Activated naive CD8-positive, alpha-beta T cell treated with anti-CD3 and anti-CD28 coated beads, Interleukin-2, amount 50 U/mL, for 16 hours (primary cell): Measurements from ENCODE around the gene TMEM95.
A peak's percentile ranks its signal among the peaks of the same experiment; 100 is the strongest.
"Not testable (repeated sequence)": the region's sequence is repeated elsewhere in the genome, so short reads cannot be mapped to it uniquely, and the experiment has no call there.

Experiments
- DNase-seq: peaks from one replicate; pipeline ENCODE4 v3.0.0-alpha.2; 2020; ENCODE audit warnings: low read depth, low spot score

TMEM95 gene

DNA sequence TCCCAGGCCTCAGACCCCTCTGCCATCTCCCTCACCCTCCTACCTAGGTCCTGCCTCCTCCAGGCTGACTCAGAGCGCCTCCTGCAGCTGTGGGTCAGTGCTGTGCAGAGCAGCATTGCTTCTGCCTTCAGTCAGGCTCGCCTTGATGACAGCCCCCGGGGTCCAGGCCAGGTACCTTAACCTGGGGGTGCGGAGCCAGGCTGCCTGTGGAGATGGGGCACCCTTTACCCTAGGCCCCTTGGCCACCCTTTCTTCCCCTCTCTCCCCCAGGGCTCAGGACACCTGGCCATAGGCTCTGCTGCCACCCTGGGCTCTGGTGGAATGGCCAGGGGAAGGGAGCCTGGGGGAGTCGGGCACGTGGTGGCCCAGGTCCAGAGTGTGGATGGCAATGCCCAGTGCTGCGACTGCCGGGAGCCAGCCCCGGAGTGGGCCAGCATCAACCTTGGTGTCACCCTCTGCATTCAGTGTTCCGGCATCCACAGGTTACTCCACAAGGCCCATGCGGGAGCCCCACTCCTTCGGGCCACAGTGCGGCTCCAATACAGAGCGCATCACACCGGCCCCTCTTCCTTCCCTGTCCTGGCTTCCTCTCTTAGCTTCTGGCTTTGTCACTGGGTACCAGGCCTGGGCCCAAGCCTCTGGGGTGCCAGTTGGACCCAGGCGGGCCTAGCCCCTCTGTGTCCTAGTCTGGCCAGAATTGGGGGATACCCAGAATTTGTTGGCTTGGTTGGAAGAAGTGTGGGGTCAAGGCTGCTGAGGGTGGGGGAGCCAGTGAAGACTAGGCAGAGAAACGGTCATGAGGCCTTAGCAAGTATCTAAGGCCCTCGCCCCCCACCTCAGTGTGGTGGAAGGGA is 8.0 kb upstream of the TMEM95 start:
- DNase-seq: no peak

DNA sequence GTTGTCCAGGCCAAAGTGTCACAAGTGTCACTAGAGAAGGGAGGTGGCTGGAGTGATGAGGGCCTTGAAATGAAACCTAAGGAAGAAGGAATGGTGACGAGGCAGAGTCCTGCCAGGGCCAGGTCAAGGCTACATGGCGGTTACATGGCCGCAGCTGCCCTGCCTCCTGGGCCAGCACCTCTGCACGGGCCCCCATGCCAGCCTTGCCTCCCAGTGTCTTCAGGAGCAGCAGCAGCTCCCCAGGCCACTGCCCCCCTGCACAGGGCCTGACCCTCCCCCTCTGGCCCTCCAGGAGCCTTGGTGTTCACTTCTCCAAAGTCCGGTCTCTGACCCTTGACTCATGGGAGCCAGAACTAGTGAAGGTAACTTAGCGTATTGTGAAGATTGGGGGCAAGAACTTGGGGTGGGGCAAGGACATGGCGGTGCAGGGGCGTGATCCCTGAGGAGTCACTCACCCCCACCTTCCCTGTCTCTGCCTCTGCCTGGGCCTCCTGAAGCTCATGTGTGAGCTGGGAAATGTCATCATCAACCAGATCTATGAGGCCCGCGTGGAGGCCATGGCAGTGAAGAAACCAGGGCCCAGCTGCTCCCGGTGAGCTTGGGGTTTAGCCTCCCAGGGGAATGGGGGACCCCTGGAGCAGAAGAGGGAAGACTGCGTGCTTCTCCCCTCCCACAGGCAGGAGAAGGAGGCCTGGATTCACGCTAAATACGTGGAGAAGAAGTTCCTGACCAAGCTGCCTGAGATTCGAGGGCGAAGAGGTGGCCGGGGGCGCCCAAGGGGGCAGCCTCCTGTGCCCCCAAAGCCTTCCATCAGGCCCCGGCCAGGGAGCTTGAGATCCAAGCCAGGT is 7.1 kb upstream of the TMEM95 start:
- no peak for DNase-seq

DNA sequence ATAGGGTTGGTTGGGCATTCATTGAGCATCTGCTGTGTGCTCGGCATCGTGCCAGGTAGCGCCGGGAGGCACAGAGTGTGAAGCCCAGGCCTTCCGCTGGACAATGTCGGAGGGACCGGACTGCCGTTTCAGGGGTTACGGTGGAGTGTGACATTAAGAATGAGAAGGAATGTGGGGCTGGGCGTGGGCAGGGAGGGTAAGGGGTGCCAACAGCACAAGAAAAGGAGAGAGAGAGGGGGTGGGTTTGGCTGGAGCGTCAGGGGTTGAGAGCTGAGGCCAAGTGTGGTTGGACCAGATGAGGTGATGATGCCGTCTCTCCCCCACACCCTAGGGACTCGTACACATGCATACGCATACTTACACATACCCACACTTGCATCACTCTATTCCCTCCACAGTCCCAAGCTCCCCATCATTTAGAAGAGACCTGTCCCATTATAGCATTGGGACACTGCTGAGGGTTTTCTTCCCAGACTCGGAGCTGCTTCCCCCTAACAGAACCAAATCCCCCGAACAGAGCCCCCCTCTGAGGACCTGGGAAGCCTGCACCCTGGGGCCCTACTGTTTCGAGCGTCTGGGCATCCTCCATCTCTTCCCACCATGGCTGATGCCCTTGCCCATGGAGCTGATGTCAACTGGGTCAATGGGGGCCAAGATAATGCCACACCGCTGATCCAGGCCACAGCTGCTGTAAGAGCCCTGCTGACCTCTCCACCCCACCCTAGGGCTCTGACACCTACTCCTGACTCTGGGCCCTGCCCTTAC is 6.3 kb upstream of the TMEM95 start:
- DNase-seq: no peak

DNA sequence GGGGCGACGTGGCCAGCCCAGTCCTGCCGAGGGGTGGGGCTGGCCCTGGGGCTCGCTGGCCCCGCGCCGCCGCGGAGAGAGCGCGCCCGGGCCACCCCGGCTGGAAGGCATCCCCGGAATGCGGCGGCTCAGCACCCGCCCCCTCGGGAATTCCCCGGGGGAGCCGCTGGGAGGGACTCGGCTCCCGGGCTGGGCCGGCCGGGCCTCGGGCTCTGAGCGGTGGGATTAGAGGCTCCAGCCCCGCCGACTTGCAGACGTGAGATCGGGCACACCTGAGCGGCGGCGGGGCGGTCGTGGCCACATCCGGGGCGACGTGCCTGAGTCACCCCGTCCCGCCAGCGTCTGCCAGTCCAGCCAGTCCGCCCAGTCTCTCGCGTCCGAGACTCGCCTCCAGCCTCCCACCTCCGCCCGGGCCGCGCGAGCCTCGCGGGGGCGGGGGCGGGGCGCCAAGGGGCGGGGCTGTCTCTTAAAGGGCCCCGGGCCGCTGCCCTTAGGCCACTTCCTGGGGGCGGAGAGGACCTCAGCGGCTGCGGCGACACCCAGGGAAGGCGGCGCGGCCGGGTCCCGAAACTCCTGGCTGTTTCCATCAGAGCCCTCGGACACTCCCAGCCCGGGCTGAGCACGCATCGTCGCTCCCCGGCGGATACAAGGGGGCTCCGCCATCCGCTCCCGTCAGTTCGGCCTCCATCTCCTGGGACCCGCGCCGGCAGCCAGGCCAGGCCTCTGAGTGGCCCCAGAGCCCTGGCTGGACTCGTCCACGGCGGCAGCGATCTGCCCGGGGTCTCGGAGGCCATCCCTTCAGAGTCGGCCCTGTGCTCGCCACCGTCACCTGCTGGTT is 3.1 kb upstream of the TMEM95 start, which contains the start of gene KCTD11:
TSS of gene KCTD11 (plus strand) at position 498 of the 838 bp plus-strand sequence.
- no peak for DNase-seq

DNA sequence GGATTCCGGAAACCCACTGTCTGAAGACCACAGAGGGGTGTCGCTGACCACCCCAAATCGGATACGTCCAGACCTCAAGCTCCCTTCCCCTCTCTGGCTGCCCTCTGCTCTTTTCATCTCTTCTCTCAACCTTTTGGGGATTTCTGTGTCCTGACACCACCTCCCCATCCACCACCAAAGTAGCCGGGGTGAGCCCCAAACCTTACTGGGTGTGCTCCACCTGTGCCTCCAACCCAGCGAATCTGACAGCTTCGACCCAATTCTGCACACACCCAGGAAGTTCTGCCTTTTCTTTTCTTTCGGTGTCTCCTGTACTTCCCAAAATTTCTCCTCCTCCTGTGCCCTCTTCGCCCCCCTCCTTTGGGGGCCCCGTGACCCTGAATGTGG is 2.5 kb upstream of the TMEM95 start:
- DNase-seq: no peak

DNA sequence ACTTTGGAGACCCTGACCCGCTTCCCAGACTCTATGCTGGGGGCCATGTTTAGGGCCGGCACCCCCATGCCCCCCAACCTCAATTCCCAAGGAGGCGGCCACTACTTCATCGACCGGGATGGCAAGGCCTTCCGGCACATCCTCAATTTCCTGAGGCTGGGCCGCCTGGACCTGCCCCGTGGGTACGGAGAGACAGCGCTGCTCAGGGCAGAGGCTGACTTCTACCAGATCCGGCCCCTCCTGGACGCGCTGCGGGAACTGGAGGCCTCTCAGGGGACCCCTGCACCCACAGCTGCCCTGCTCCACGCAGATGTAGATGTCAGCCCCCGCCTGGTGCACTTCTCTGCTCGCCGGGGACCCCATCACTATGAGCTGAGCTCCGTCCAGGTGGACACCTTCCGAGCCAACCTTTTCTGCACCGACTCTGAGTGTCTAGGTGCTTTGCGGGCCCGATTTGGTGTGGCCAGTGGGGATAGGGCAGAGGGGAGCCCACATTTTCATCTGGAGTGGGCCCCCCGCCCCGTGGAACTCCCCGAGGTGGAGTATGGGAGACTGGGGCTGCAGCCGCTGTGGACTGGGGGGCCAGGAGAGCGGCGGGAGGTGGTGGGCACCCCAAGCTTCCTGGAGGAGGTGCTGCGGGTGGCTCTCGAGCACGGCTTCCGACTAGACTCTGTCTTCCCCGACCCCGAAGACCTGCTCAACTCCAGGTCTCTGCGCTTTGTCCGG is 1.9 kb upstream of the TMEM95 start:
- no peak for DNase-seq

- DNase-seq: no peak
Measured at GRCh38 chr17:7354262-7354843, 603 bp upstream of the TMEM95 start.

GRCh38 chr17:7355573-7355972 is 617 bp downstream of the TMEM95 start:
- DNase-seq: no peak

DNA sequence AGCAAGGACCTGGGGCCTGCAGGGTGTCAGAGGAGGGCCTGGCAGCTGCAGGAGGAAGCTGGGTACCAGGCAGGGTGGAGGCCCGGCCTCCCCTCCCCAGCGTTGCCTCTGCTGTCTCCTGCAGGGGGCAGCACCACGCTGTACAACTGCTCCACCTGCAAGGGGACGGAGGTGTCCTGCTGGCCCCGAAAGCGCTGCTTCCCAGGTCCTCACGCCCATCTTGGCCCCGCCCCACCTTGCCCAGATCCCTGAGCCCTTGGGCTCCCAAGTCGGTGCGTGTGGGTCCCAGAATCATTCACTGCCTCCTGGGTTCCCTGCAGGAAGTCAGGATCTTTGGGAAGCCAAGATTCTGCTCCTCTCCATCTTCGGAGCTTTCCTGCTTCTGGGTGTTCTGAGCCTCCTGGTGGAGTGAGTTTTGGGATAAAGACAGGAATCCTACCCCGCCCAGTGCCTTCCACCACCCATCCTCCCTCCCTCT is 1.2 kb downstream of the TMEM95 start:
- peak; percentile 66 for DNase-seq

DNA sequence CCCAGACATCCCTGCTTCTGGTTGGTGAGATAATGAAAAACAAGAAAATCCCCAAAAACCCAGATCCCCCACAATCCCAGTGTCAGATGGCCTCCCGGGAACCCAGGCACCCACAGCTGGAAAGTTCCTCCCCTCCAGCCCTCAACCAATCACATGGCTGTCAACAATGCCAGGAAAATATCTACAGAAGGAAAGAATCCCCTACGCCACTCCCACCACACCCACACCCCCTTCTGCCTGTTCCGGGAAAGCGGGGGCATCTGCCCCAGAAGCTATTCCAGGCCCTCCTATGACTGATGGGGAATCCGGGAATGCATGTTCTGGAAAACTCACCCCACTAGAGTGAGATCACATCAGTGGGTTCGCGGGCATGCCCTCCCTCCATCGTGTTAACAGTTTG is 1.8 kb downstream of the TMEM95 start:
- DNase-seq: no peak

DNA sequence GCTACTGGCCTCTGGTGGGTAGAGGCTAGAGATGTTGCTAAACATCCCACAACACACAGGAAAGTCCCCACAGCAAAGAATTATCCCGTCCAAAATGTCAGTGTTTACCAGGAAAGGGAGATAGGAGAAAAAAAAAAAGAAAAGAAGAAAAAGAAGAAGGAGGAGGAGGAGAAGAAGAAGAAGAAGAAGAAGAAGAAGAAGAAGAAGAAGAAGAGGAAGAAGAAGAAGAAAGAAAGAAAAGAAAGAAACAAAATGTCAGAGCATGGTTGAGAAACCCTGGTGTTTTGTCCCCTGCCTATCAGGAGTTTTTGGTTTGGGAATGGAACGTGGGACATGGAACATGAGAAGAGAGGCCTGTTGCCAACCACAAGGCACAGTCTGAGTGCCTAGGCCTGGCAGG is 2.4 kb downstream of the TMEM95 start:
- DNase-seq: no peak

DNA sequence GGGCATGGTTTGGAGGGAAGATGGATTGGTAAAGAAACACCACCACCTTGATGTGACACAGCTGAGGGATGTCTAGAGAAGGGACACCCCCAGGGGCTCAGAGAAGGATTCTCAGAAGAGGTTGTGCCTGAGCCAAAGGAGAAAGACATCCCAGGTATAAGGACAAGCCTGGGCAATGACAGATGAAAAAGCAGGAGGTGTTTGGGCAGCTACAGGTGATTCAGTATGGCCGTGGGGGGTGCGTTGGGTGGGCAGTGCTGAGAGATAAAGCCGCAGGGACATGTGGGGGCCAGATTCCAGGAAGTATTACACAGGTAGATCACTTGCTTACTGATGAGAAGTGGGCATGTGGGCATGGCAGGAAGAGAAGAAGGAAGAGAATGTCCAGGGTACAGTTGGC is 7.0 kb downstream of the TMEM95 start:
- no peak for DNase-seq

GRCh38 chr17:7363311-7363710 is 8.4 kb downstream of the TMEM95 start:
- DNase-seq: no peak

- not testable (repeated sequence) for DNase-seq
Measured at GRCh38 chr17:7365963-7366362, 11.0 kb downstream of the TMEM95 start.

DNA sequence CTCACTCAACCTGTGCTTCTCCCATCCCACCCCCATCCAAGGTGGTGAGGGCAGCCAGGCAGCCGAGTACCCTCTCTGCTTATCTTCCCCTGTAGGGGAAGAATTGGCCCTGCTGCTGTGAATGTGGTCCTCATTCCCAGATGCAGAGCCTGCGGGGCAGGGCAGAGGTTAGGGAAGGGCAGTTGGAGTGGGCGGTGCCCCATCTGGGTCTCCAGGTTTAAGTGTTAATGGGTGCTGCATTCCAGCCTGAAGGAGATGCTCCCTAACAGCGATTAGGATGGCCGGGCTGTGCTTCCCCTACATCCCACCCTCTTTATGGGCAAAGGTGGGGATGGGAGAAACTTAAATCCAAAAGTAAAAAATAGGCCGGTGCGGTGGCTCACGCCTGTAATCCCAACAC is 12.1 kb downstream of the TMEM95 start:
- DNase-seq: no peak

GRCh38 chr17:7367918-7368598 is 13.1 kb downstream of the TMEM95 start:
- no peak for DNase-seq

GRCh38 chr17:7368599-7368994 is 13.6 kb downstream of the TMEM95 start:
- not testable (repeated sequence) for DNase-seq

DNA sequence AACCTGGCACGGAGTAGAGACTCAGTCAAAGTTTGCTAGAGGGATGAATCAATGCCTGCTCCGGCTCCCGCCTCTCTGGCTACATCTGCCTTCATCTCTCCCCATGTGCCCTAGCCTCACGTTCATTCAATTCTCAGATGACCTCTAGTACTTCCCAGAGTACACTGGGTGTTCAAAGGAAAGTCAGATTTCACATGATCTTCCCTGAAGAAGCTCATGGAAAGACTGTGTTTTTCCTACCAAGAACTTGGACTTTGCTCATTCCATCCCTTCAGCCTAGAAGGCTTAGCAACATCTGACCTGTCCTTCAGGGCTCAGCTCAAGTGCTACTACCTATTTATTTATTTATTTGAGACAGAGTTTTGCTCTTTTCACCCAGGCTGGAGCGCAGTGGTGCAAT is 14.9 kb downstream of the TMEM95 start:
- no peak for DNase-seq

DNA sequence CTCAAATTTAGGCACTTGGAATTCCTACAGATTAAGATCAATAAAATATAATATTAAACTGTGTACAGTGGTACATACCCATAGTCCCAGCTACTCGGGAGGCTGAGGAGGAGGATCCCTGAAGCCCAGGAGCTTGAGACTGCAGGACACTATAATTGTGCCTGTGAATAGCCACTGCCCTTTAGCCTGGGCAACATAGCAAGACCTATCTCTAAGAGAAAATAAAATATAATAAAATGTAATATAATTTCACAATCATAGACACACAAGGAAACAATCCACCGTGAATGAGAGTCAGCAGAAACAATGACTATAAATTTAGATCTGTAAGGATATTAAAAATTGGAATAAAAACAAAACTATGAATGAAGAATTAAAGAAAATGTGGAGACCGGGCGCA is 15.9 kb downstream of the TMEM95 start:
- DNase-seq: no peak
